ENCODE measurements around the gene PANX3.
"Not testable (repeated sequence)": the region's sequence is repeated elsewhere in the genome, so short reads cannot be mapped to it uniquely, and the experiment has no call there.

Gene PANX3

GRCh38 chr11:124600621-124601320 lies 10.5 kb upstream of the PANX3 start:
- no peak for TF ChIP-seq ZFX (IDR thresholded peaks at IDR 0.05; ENCODE audit: borderline replicate concordance)
- TF ChIP-seq, protein P1, sequence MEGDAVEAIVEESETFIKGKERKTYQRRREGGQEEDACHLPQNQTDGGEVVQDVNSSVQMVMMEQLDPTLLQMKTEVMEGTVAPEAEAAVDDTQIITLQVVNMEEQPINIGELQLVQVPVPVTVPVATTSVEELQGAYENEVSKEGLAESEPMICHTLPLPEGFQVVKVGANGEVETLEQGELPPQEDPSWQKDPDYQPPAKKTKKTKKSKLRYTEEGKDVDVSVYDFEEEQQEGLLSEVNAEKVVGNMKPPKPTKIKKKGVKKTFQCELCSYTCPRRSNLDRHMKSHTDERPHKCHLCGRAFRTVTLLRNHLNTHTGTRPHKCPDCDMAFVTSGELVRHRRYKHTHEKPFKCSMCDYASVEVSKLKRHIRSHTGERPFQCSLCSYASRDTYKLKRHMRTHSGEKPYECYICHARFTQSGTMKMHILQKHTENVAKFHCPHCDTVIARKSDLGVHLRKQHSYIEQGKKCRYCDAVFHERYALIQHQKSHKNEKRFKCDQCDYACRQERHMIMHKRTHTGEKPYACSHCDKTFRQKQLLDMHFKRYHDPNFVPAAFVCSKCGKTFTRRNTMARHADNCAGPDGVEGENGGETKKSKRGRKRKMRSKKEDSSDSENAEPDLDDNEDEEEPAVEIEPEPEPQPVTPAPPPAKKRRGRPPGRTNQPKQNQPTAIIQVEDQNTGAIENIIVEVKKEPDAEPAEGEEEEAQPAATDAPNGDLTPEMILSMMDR (IDR thresholded peaks at IDR 0.05), result no peak

GRCh38 chr11:124602193-124602592 lies 9.0 kb upstream of the PANX3 start:
- TF ChIP-seq, protein P1 (IDR thresholded peaks at IDR 0.05), result no peak
- TF ChIP-seq ZFX (IDR thresholded peaks at IDR 0.05; ENCODE audit: borderline replicate concordance), result no peak
- H3K27ac ChIP-seq, result no peak overlapping the region

More at GRCh38 chr11:124600621-124601320, 10.5 kb upstream of the PANX3 start:
- H3K27ac ChIP-seq, result no peak overlapping the region

- not testable (repeated sequence) for H3K27ac ChIP-seq
These were observed 8.5 kb upstream of the PANX3 start for GRCh38 chr11:124602723-124603122.

DNA sequence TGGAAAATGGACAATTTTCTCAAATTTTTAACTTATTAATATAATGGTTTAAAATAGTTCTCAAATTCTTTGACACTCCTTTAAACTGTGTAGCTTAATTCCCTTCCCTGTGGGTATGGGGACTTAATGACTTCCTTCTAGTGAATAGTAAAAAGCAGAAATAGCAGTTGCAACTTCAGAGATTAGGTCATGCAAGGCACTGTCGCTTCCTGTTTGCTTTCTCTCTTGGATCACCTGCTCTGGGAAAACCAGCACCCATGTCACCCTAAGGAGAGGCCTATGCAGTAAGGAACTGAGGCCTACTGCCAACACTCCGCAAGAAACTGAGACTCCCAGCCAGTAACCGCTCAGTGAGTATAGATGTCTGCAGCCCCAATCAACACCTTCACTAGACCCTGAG lies 5.5 kb upstream of the PANX3 start:
- TF ChIP-seq, protein P1 (IDR thresholded peaks at IDR 0.05), result no peak
- TF ChIP-seq ZFX (IDR thresholded peaks at IDR 0.05; ENCODE audit: borderline replicate concordance), result no peak
- no peak overlapping the region for H3K27ac ChIP-seq

DNA sequence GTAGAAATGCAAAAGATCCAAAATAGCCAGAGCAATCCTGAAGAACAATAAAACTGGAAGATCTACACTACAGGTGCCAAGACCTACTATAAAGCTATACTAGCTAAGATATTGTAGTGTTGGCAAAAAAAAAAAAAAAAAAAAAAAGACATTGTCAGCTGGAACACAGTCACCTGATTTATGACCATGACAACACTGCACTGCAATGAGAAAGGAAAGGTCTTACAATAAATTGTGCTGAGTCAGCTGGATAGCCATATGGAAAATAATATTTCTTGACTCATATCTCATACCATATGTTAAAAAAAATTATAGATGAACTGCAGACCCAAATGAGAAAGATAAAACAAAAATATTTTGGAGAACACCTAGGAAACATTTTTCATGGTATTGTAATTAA lies 3.1 kb upstream of the PANX3 start:
- H3K27ac ChIP-seq, result no peak overlapping the region
- TF ChIP-seq, protein P1 (IDR thresholded peaks at IDR 0.05), result no peak
- TF ChIP-seq ZFX (IDR thresholded peaks at IDR 0.05; ENCODE audit: borderline replicate concordance), result no peak

- no peak for TF ChIP-seq ZFX (IDR thresholded peaks at IDR 0.05; ENCODE audit: borderline replicate concordance)
- TF ChIP-seq, protein P1 (IDR thresholded peaks at IDR 0.05), result no peak
- no peak overlapping the region for H3K27ac ChIP-seq
These were observed 933 bp upstream of the PANX3 start for GRCh38 chr11:124610295-124610694.

- TF ChIP-seq, protein P1 (IDR thresholded peaks at IDR 0.05), result no peak
- TF ChIP-seq ZFX (IDR thresholded peaks at IDR 0.05; ENCODE audit: borderline replicate concordance), result no peak
- H3K27ac ChIP-seq, result no peak overlapping the region
These were observed 817 bp downstream of the PANX3 start for GRCh38 chr11:124612045-124612444.

Data from 22Rv1 (cell line).